ENCODE measurements around the gene FOXP1. TPM values are rescaled to one million over a fixed set of nuclear protein-coding genes. Genes with fewer than 3 reads are reported as not detected.

Gene FOXP1
- total RNA-seq, 1 experiment from 2014 or later = 75.3 TPM

- Histone ChIP-seq H3K79me2 (ENCODE audit: insufficient read depth, low read length) (no peaks in the 10 kb centered on the region), H2AFZ (ENCODE audit: low read length) (no peak overlapping the region), H2AK5ac (ENCODE audit: insufficient read length, low read length) (no peak overlapping the region), H3K23me2 (ENCODE audit: insufficient read length, low read depth, low read length, poor library complexity, severe bottlenecking) (no peaks in the 10 kb centered on the region), H3K4me1 (ENCODE audit: insufficient read depth, low read length) (peaks cover 3% of the 10 kb centered on the region; the same call in 1 of the 2 replicates), H4K91ac (ENCODE audit: insufficient read length, low read depth, low read length) (no peak overlapping the region), H2BK20ac (ENCODE audit: low read depth, low read length, poor library complexity, severe bottlenecking) (no peak overlapping the region), H3K23ac (ENCODE audit: insufficient read length, low read depth, low read length) (no peak overlapping the region), H4K5ac (ENCODE audit: insufficient read length, low read depth, low read length) (no peak overlapping the region), H3K9ac (ENCODE audit: extremely low read depth, insufficient read length, low read length) (no peak overlapping the region), H3K4ac (ENCODE audit: low read depth, low read length) (no peak overlapping the region), H3K9me3 (ENCODE audit: control insufficient read depth, low read depth, low read length) (no peaks in the 10 kb centered on the region), H4K8ac (replicated peaks; ENCODE audit: insufficient read length, low read depth, low read length) (no peak overlapping the region), H2BK5ac (ENCODE audit: insufficient read length, low read length) (no peak overlapping the region), H3K14ac (ENCODE audit: insufficient read depth, low read length) (no peak overlapping the region), H3K4me2 (ENCODE audit: insufficient read depth, insufficient read length, low read length) (no peak overlapping the region), H3K27ac (ENCODE audit: insufficient read length, low read depth, low read length) (no peak overlapping the region), H2BK120ac (ENCODE audit: low read depth, low read length, poor library complexity, severe bottlenecking) (no peak overlapping the region), H3K18ac (ENCODE audit: insufficient read length, low read depth, low read length) (no peak overlapping the region), H2BK15ac (ENCODE audit: low read depth, low read length) (no peak overlapping the region), H4K20me1 (ENCODE audit: control insufficient read depth, insufficient read depth, insufficient read length) (no peaks in the 10 kb centered on the region), H3T11ph (ENCODE audit: low read length) (no peak overlapping the region), H3K79me1 (ENCODE audit: insufficient read depth, low read depth, low read length, poor library complexity, severe bottlenecking) (no peaks in the 10 kb centered on the region), H2BK12ac (ENCODE audit: insufficient read length, low read depth, low read length) (no peak overlapping the region), H3K56ac (ENCODE audit: insufficient read length, low read depth, low read length) (no peak overlapping the region), H3K27me3 (ENCODE audit: insufficient read depth, low read length) (no peaks in the 10 kb centered on the region)
- TF ChIP-seq CTCF (conservative IDR thresholded peaks at IDR 0.05) = peak; percentile 55
- no peak overlapping the region for H3K4me3 Mint-ChIP-seq
- WGBS (ENCODE audit: extremely low coverage, insufficient read length, low lambda C conversion rate) = no CpG with 5 or more reads among the region's 3 CpGs
- no peak for DNase-seq
- H3K9me3 Mint-ChIP-seq = no peaks in the 10 kb centered on the region
- H3K27me3 Mint-ChIP-seq (ENCODE audit: low read depth) = peaks cover 2% of the 10 kb centered on the region; the same call in 1 of the 2 replicates
- H3K36me3 Mint-ChIP-seq (ENCODE audit: insufficient read depth in 1 of 3, low read depth in 3 of 3) = no peaks in the 10 kb centered on the region; a peak in 2 of 7 replicates
- H3K4me1 Mint-ChIP-seq = peaks cover 25 to 27% of the 10 kb centered on the region in 2 experiments
- H3K27ac Mint-ChIP-seq = no peak overlapping the region
Observed at GRCh38 chr3:71380096-71380495, 203.4 kb downstream of the FOXP1 start.

Measured in H9 (cell line).